Stimulated activated CD4-positive, alpha-beta T cell treated with anti-CD3 and anti-CD28 coated beads, Interleukin-12 subunit alpha, Interleukin-12 subunit beta, amount 100 ng/mL, for 24 hours (primary cell): ENCODE measurements around the gene QSOX2.
A peak's percentile ranks its signal among the peaks of the same experiment; 100 is the strongest.

ENCODE experiments used
- DNase-seq, 2 experiments: peaks; one replicate each; pipeline ENCODE4 v3.0.0-alpha.2; 2020; ENCODE audit warnings: low read depth in 2 of 2

The QSOX2 gene

DNA sequence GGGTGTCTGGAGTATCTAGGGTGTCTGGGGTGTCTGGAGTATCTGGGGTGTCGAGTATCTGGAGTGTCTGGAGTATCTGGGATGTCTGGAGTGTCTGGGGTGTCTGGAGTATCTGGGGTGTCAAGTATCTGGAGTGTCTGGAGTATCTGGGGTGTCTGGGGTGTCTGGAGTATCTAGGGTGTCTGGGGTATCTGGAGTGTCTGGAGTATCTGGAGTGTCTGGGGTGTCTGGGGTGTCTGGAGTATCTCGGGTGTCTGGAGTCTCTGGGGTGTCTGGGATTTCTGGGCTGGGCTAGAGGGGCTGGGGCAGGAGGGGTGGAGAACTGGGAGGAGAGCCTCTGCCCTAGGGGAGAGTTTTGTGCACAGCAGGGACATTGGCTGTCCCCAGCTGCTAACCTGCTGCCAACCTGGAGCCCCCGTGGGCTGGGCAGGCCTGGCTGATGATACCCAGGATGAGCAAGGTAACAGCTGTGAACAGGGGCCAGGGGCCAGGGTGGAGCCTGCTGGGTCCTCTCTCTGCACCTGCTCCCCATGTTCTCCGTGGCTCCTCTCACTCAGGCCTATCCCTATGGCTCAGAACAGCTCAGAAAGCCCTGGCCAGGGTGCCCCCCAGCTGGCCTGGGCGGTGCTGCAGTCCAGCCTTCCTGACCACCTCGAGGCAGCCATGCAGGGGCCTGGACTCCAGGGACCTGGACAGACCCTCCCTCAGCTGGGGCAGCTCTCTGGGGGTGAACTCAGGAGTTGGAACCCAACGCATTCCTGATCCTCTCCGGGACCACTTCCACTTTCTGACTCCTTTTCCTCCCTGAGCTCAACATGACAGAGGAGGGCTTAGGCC is 70.6 kb downstream of the QSOX2 start:
- no peak for DNase-seq

DNA sequence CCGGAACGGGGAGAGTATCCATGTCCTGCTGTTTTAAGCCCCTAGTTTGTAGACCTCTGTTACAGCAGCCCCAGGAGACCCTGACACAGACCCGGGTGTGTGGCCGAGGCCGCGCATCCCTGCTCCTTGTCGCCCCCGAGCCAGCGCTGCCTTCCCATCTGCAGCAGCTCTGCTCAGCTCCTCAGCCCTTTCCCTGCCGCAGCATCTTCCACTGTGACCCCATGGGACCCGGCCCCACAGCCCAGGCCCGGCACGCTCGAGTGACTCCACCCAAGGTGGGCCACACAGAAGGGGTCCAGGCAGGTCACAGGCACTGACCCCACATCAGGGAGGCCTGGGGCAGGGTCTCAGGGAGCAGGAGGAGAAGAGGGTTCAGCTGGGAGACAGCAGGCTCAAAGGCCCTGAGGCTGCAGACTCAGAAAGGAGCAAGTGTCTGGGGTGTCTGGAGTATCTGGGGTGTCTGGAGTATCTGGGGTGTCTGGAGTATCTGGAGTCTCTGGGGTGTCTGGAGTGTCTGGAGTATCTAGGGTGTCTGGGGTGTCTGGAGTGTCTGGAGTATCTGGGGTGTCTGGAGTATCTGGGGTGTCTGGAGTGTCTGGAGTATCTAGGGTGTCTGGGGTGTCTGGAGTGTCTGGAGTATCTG is 71.8 kb downstream of the QSOX2 start:
- no peak for DNase-seq

DNA sequence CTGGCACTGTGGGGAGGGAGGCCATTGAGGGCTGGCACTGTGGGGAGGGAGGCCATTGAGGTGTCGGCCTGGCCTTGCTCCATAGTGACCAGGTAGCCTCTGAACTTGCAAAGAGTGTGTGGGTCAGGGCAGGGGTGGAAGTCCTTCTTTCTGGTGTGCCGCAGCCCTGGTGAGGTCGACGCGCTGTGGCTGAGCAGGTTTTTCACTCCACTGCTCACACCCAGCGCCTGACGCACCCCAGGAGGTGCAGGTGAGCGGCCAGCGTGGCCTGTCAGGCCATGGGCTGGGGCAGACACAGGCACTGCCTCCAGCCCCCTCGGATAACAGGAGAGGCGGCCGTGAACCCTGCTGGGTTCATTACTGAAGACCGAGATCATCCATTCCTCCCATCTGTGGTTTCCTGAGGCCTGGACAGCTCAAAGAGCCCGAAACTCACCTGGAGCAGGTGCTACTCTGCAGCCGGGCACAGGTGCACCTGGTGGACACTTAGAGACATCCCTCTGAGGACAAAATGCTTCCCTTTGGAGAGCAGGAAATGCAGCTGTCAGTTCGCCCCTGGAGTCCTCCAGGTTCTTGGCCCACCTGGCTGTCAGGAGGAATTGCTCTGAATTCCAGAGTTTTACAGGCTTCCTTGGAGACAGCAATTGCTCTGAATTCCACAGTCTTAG is 73.1 kb downstream of the QSOX2 start:
- DNase-seq = no peak

DNA sequence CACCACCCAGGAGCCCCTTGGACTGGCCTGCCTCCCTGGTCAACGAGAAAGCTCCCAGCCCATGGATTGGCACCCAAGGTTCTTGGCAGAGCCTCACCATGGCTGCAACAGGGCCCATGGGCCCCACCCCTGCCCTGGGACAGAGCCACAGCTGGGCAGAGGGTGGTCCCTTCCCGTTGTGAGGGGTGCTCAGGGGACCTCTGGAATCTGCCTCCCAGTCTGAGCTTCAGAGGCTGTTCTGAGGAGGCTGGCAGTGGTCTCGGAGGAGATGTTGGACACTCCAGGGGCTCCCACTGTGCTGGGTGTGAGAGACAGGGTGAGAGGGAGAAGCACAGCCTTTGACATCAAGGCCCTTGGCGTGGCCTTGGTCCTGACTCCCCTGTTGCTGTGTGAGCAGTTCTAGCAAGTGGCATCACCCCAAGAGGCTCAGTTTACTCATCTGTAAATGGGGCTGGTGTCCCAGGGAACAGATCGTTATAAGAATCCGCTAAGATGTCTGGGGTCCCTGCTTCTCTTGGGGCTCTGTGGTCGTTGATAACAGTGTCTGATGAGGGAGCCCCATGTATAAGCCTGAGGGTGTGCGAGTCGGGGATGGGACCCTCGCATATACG is 73.7 kb downstream of the QSOX2 start:
- no peak for DNase-seq

DNA sequence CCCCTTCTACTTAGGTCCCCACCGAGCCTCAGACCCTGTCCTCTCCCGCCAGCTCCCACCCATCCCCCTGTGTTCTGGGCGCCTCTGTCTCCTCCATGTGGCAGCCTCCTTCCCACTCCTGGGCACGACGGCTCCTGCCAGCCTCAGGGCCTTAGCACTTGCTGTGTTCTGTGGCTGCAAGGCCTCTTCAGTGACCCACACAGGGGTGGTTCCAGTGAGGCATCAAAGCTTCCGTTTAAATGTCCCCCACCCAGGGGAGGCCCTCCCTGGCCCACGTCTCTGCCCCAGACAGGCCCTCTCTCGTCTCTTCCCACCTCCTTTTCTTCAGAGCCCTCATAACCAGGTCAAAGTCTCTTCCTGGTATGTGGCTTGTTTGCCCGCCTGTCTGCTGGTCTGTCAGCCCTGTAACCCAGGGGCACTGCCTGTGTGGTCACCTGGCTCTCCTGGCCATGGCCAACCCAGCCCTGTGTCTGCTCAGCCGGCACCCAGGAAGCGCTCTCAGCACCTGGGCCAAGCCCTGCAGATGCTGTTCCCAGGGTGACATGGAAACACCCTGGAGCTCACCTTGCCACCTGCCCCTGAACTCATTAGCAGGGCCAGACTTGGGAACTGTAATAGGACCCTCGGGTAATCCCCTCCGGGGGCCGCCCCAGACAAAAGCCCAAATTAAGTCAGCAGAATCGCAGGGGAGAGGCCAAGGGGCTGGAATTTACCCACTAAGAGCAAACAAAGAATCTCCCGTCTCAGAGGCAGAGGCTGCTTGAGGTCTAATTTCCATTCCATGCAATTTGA is 74.4 kb downstream of the QSOX2 start:
- no peak for DNase-seq

DNA sequence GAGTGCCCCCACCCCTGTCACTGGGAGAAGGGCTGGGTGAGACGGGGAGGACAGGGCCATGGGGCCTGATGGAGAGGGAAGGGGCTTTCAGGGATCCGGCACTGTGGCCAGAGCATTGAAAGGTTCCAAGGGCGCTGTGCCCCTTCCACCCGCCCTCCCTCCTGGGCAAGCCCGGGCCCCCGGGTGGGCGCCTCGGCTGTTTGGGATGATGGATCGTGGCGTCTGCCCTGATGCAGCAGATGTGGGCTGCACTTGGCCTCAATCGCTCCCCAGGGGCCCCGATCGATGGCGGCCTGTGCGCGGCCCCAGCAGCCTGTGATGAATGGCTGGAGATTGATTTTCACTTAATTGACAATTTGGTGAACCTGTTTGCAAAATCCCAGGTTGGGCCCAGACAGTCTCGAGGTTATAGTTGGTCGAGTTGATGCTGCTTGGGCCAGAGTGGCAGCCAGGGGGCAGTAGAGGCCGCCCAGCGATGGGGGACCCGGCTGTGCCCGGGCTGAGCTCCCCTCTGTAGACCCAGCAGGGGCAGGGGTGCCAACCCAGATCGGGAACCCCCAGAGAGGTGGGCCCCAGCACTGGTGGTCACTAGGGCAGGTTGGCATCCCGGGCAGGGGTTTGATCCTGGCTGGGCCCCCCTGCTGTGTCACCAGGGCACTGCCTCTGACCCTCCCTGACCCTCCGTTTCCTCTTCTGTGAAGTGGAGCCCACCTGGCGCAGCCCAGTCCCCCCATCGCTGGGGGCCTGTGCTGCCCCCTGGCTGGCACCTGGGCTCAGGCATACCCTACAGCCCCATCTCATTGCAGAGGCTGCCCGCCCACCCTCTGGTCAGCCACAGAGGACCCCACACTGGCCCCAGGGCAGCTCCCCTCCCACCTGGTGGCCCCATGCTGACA is 75.4 kb downstream of the QSOX2 start:
- peak; percentile 16 to 60 for DNase-seq

DNA sequence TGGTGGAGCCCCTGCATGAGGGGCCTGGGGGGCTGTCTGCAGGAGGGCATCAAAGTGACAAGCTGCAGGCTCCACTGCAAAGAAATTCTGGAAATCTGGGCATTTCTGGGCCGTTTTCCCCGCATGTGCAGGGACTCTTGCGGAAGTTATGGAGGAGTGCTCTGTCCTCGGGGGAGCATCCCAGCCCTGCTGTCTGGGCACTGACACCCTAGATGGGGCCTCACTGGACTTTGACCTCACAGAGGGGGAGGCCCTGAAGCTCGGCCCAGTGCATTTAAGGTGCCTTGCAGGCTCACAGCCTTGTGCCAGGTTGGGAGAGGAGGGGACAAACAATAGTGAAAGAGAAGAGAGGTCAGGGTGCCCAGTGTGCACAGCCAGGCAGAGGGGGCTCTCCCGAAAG is 76.1 kb downstream of the QSOX2 start:
- DNase-seq = no peak

DNA sequence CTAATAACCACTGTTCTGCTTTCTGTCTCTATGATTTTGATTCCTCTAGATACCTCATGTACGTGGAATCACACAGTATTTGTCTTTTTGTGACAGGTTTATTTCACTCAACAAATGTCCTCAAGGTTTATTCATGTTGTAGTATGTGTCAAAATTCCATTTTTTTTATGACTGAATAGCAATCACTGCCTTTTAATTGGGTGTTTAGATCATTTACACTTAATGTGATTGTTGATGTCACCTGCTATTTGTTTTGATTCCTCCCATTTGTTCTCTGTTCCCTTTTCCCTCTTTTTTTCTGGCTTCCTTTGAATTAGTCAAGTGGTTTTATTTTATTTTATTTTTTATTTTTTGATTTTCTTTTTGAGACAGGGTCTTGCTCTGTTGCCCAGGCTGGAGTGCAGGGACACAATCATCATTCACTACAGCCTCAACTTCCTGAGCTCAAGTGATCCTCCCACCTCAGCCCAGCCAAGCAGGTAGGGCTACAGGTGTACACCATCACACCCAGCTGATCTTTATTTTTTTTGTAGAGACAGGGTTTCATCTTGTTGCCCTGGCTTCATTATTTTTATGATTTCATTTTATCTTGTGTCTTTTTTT is 82.3 kb downstream of the QSOX2 start:
- DNase-seq = no peak

DNA sequence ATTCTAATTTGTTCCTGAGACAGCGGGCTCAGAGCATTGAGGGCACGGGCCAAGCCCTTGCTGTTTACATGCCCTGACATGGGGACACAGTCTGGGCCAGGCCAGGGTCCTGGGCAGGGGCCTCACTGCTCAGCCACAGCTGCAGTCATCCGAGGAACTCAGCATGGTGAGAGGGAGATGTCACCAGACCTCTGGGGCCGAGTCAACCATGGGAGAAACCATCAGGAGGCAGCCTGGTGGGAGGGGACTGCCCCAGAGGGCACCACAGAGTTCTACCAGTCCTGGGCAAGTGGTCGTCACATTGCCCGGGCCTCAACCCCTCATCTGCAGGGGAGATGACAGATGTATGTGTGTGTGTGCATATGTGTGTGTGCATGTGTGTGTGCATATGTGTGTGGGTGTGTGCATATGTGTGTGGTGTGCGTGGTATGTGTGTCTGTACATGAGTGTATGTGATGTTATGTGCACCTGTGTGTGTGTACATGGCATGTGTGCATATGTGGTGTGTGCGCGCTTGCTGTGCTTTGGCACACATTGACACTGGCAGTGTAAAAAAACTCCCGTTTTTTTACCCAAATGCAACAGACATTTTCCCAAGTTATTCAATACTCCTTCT is 84.5 kb downstream of the QSOX2 start:
- no peak for DNase-seq

DNA sequence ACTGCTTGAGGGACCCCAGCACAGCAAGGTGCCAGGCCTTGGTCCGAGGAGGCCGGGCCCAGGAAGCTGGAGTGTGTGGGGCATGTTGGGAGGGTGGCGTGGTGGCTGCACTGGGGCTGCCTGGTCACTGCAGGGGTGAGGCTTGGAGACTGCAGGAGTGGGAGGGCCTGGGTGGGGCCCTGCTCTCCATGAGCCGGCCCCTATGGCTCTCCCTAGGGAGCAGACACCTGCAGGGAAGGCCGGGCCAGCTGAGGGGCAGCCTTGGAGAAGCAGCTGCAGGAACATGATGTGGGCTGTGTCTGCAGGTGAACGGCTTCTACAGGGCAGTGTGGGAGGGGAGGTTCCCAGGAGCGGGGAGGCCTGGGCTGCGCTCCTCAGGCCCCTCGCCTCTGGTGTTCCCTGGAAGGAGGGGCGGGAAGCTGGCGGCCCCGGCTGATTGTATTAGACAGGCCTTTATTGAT is 85.2 kb downstream of the QSOX2 start:
- no peak for DNase-seq

DNA sequence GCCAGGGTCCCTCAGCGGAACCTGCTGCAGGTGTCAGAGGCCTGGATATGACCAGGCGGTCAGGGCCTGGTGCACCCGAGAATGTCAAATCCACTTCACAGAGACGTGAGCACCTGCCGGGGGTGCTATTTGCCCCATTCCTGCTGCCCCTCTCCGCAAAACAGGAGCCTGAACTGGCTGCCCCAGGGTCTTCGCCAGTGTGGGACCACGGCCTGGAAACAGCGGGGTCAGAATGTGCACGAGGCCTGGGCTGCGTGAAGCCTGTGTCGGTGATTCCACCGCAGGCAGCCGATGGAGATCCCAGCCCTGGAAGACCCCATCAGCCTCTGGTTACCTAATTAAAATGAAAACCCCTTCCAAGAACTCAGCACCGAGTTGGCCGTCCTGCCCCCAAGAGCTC is 85.8 kb downstream of the QSOX2 start:
- no peak for DNase-seq

DNA sequence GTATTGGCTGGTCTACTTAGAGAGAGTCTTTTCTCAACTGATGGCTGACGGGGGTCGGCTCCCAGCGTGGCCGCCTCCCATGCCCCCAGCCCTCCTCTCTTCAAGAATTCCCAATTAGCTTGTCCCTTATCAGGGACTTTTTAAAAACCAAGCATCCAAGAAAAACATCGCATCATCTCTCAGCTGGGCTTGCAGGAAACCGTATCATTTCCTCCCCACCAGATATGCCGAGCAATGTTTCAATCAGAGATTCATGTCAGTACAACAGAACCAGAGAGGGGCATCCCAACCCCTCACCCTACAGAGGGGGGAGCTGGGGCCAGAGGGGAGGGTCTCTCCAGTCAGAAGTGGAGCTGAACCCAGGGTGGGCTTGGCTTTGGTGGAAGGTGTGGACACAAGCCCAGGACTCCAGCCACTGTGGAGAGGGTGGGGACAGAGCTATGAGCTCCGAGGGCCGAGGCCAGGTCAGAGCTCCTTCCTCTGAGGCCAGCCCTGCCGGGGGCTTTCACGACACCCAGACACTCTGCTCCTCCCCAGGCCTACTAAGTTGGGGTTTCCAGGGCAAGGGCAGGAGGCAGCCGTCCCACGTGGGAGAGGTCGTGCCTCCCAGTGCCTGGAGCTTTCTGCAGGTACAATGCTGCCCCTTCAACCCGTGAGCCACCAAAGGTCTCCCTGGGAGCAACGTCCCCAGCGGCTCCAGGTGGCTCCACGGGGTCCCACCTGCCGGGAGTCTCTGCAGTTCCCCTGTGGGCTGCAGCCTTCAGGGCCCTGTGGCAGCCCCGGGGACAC is 87.9 kb downstream of the QSOX2 start:
- no peak for DNase-seq
